K562 (cell line): ENCODE results near the gene NTF4. TPM values are rescaled to one million over a fixed set of nuclear protein-coding genes. Genes with fewer than 3 reads are reported as not detected.

Source experiments
- ATAC-seq: fragments of 200-7000 bp; cut with Tn5 transposase; 3 replicates; pipeline ENCODE4 v1.9.1; 2020; ENCODE audit warnings: moderate library complexity
- BruUV-seq: library from RNA; stranded (reverse); fragments of 400-500 nt; replicated peaks from 2 replicates; lab custom pipeline; 2021; lab: Mats Ljungman, UMichigan
- CTCF ChIA-PET: fragments of 300-600 bp; formaldehyde crosslinking; extraction: SDS; loops from one replicate; lab custom pipeline; 2021; ENCODE audit warnings: low intra/inter-chr PET ratio; lab: Yijun Ruan, JAX
- POLR2A ChIA-PET: fragments of 300-600, 350-650 bp; sonication (Branson Sonifier 250); formaldehyde crosslinking; extraction: SDS; loops from one replicate; lab custom pipeline; 2021; ENCODE audit warnings: antibody characterized with exemption, inconsistent platforms; lab: Yijun Ruan, JAX
- DNase-seq, 4 experiments: peaks; one replicate each; pipeline versions ENCODE4 v3.0.0 to v3.0.0-alpha.2; 2011 to 2018; ENCODE audit warnings: low spot score in 3 of 4, mixed read lengths in 3 of 4; ENCODE audit errors: extremely low read depth in 1 of 4
- FAIRE-seq: peaks from 2 replicates; lab custom pipeline; 2011; peaks lifted over from hg19 to GRCh38; lab: Jason Lieb, UNC
- H2AFZ ChIP-seq: 2 replicates; pipeline ENCODE4 v1.6.0; 2011; ENCODE audit warnings: low read depth, low read length, control low read depth, inconsistent platforms
- H3K27ac ChIP-seq: fragments of 200-600 bp; 3 replicates; pipeline ENCODE4 v1.8.0; 2011; ENCODE audit warnings: low read depth, mild to moderate bottlenecking, control low read depth, inconsistent platforms, low read length, moderate library complexity, mixed read lengths; ENCODE audit errors: extremely low read depth
- H3K27me3 ChIP-seq, 2 experiments: fragments of 300-600 bp in 1 of 2; 2 replicates in 1 of 2; 3 replicates in 1 of 2; pipeline versions ENCODE4 v1.6.0 to v1.8.0; 2011; ENCODE audit warnings: inconsistent platforms in 2 of 2, low read length in 2 of 2, mild to moderate bottlenecking in 1 of 2, mixed read lengths in 1 of 2, moderate library complexity in 1 of 2; ENCODE audit not compliant: control insufficient read depth in 2 of 2, insufficient read depth in 2 of 2
- H3K36me3 ChIP-seq: fragments of 300-600 bp; 3 replicates; pipeline ENCODE4 v1.8.0; 2011; ENCODE audit warnings: mild to moderate bottlenecking, low read length, inconsistent platforms; ENCODE audit not compliant: control insufficient read depth, insufficient read depth
- H3K4me1 ChIP-seq, 2 experiments: fragments of 200-600 bp in 1 of 2; replicated peaks in 1 of 2; 2 replicates in 1 of 2; 3 replicates in 1 of 2; pipeline versions ENCODE4 v1.5.1 to v1.8.0; 2011; ENCODE audit warnings: inconsistent platforms in 2 of 2, low read length in 2 of 2, mild to moderate bottlenecking in 1 of 2, mixed read lengths in 1 of 2, moderate library complexity in 1 of 2; ENCODE audit not compliant: control insufficient read depth in 2 of 2, insufficient read depth in 2 of 2
- H3K4me2 ChIP-seq: 2 replicates; pipeline ENCODE4 v1.6.1; 2011; ENCODE audit warnings: low read length, control low read depth, inconsistent platforms, mixed read lengths; ENCODE audit not compliant: insufficient read depth
- H3K4me3 ChIP-seq: fragments of 200-600 bp; sonication (generic), shearing (Covaris generic); 2 replicates; pipeline ENCODE4 v1.5.1; 2016; ENCODE audit warnings: control low read depth, inconsistent platforms
- H3K79me2 ChIP-seq: fragments of 200-600 bp; 3 replicates; pipeline ENCODE4 v1.8.0; 2011; ENCODE audit warnings: low read length, inconsistent platforms; ENCODE audit not compliant: control insufficient read depth, insufficient read depth
- H3K9ac ChIP-seq, 2 experiments: 2 replicates each; pipeline versions ENCODE4 v1.6.0 to v1.6.1; 2011; ENCODE audit warnings: low read depth in 2 of 2, low read length in 2 of 2, control low read depth in 1 of 2, inconsistent platforms in 1 of 2, mild to moderate bottlenecking in 1 of 2, mixed read lengths in 1 of 2; ENCODE audit not compliant: insufficient read depth in 1 of 2
- H3K9me1 ChIP-seq: one replicate; pipeline ENCODE4 v1.6.0; 2011; ENCODE audit warnings: inconsistent platforms, mild to moderate bottlenecking, low read length, moderate library complexity; ENCODE audit not compliant: control insufficient read depth, insufficient read depth
- H3K9me3 ChIP-seq: replicated peaks from 2 replicates; pipeline ENCODE4 v1.5.1; 2011; ENCODE audit warnings: low read depth, low read length, inconsistent platforms; ENCODE audit not compliant: control insufficient read depth, insufficient read depth
- H4K20me1 ChIP-seq: replicated peaks from 2 replicates; pipeline ENCODE4 v1.6.1; 2011; ENCODE audit warnings: low read length, inconsistent platforms, mixed read lengths; ENCODE audit not compliant: control insufficient read depth, insufficient read depth
- ARHGAP35 ChIP-seq: fragments of 450-650 bp; IDR thresholded peaks from 2 replicates; pipeline ENCODE4 v1.6.1; 2018; ENCODE audit not compliant: partially characterized antibody
- ARNT ChIP-seq, 2 experiments: fragments of 450-650 bp; IDR thresholded peaks; 2 replicates each; pipeline ENCODE4 v1.6.1; 2016; ENCODE audit warnings: mild to moderate bottlenecking in 1 of 2
- HMGN3 ChIP-seq: IDR thresholded peaks from 2 replicates; pipeline ENCODE4 v1.6.1; 2011; ENCODE audit warnings: borderline replicate concordance, low read depth, mild to moderate bottlenecking, mixed read lengths, low read length; ENCODE audit not compliant: insufficient read length; ENCODE audit errors: extremely low read depth
- KLF6 ChIP-seq: fragments of 250-450 bp; sonication (Bioruptor Pico); IDR thresholded peaks from 2 replicates; pipeline ENCODE4 v1.4.0; 2020; ENCODE audit warnings: mild to moderate bottlenecking, moderate library complexity, borderline replicate concordance
- LCOR ChIP-seq: sonication (generic); formaldehyde crosslinking; IDR thresholded peaks from 2 replicates; pipeline ENCODE4 v1.8.0; 2022; ENCODE audit warnings: mild to moderate bottlenecking, missing genetic modification reagents
- POLR3A ChIP-seq: IDR thresholded peaks from 2 replicates; pipeline ENCODE4 v1.6.1; 2011; ENCODE audit warnings: borderline replicate concordance, mild to moderate bottlenecking, moderate library complexity; ENCODE audit not compliant: insufficient read length, insufficient read depth; ENCODE audit errors: extremely low read depth
- RAD21 ChIP-seq, 2 experiments: fragments of 250-450 bp in 1 of 2; fragments of 450-650 bp in 1 of 2; sonication (Bioruptor Pico) in 1 of 2; formaldehyde crosslinking in 1 of 2; IDR thresholded peaks in 1 of 2; conservative IDR thresholded peaks in 1 of 2; 2 replicates each; pipeline versions ENCODE4 v1.4.0 to v1.8.0; 2020 to 2022; ENCODE audit warnings: mild to moderate bottlenecking in 2 of 2, moderate library complexity in 1 of 2
- RBM15 ChIP-seq: fragments of 200-400 bp; formaldehyde crosslinking; IDR thresholded peaks from 2 replicates; pipeline ENCODE4 v1.6.1; 2018; ENCODE audit warnings: mild to moderate bottlenecking, low read length, moderate library complexity; ENCODE audit not compliant: insufficient read depth
- RHOXF2B ChIP-seq: fragments of 250-450 bp; sonication (Bioruptor Pico); conservative IDR thresholded peaks from 2 replicates; pipeline ENCODE4 v1.5.1; 2021
- SLC30A9 ChIP-seq: fragments of 250-450 bp; sonication (Bioruptor Pico); IDR thresholded peaks from 2 replicates; pipeline ENCODE4 v1.8.0; 2022; ENCODE audit warnings: mild to moderate bottlenecking, moderate library complexity
- SOX6 ChIP-seq: fragments of 450-650 bp; IDR thresholded peaks from 2 replicates; pipeline ENCODE4 v1.6.1; 2014; ENCODE audit warnings: mild to moderate bottlenecking
- ZFPM2 ChIP-seq: fragments of 250-450 bp; sonication (Bioruptor Pico); IDR thresholded peaks from 2 replicates; pipeline ENCODE4 v1.5.1; 2022; ENCODE audit warnings: mild to moderate bottlenecking
- ZNF282 ChIP-seq: sonication (generic); formaldehyde crosslinking; IDR thresholded peaks from 2 replicates; pipeline ENCODE4 v1.8.1; 2023; ENCODE audit warnings: missing genetic modification reagents
- ZNF311 ChIP-seq: fragments of 250-450 bp; sonication (Bioruptor Pico); IDR thresholded peaks from 2 replicates; pipeline ENCODE4 v1.4.0; 2020; ENCODE audit warnings: mild to moderate bottlenecking, moderate library complexity
- ZNF316 ChIP-seq: fragments of 450-650 bp; IDR thresholded peaks from 2 replicates; pipeline ENCODE4 v1.6.1; 2016
- ZNF57 ChIP-seq: fragments of 450-650 bp; formaldehyde crosslinking; IDR thresholded peaks from 2 replicates; pipeline ENCODE4 v1.4.0; 2020; ENCODE audit warnings: mild to moderate bottlenecking, moderate library complexity
- WGBS: fragments of 100-300 bp; shearing (Covaris generic); methylation state at CpG from one replicate; pipeline ENCODE4 v1.1.6; 2016; ENCODE audit warnings: low coverage, mixed read lengths; ENCODE audit not compliant: insufficient coverage; ENCODE audit errors: missing lambda C conversion rate; 5-methylcytosine and 5-hydroxymethylcytosine counted together
- in situ Hi-C: fragments of 300-500 bp; cut with MboI; formaldehyde crosslinking; loops from 4 replicates; pipeline ENCODE4 v1.15.0; 2018; ENCODE audit warnings: inconsistent platforms, mixed read lengths
- intact Hi-C: fragments of 100-400 bp; cut with micrococcal nuclease; formaldehyde crosslinking; loops from 2 replicates; pipeline ENCODE4 v1.14.2; 2022
- polyA plus RNA-seq, 8 experiments: library from polyadenylated mRNA; depleted of rRNA in 4 of 8; stranded (reverse) in 5 of 8; unstranded in 3 of 8; fragments of >200 nt; fragmentation: Nextera tagmentation in 2 of 8; fragmentation: Illumina TruSeq in 1 of 8; extraction: Ambion mirVana in 2 of 8; extraction: Trizol in 1 of 8; gene quantifications; 2 replicates each; pipeline versions ENCODE4 v1.2.1 to v1.2.3, GENCODE V29; 2011 to 2014; ENCODE audit warnings: inconsistent platforms in 1 of 8, missing spikeins in 1 of 8
- total RNA-seq, 7 experiments: library from RNA; depleted of rRNA in 6 of 7; stranded (reverse); fragments of >200 nt in 6 of 7; fragmentation: Illumina TruSeq in 2 of 7; extraction: Trizol in 2 of 7; gene quantifications; 2 replicates each; pipeline versions ENCODE4 v1.2.1 to v1.2.3, GENCODE V29; 2011 to 2021; ENCODE audit warnings: low replicate concordance in 1 of 7
- TF ChIP-seq, protein P1 (sequence below): IDR thresholded peaks from 2 replicates; pipeline ENCODE4 v1.6.1; 2016; ENCODE audit warnings: missing genetic modification characterization, missing compliant biosample characterization
- TF ChIP-seq, protein P2 (sequence below): sonication (generic); formaldehyde crosslinking; IDR thresholded peaks from 2 replicates; pipeline ENCODE4 v1.8.0; 2022; ENCODE audit warnings: mild to moderate bottlenecking, missing genetic modification reagents, borderline replicate concordance

Gene NTF4
- total and polyA plus RNA-seq, 9 of the 15 experiments (the other 6 are each of a cell fraction or from before 2014, with no cell fraction given), result not detected

DNA sequence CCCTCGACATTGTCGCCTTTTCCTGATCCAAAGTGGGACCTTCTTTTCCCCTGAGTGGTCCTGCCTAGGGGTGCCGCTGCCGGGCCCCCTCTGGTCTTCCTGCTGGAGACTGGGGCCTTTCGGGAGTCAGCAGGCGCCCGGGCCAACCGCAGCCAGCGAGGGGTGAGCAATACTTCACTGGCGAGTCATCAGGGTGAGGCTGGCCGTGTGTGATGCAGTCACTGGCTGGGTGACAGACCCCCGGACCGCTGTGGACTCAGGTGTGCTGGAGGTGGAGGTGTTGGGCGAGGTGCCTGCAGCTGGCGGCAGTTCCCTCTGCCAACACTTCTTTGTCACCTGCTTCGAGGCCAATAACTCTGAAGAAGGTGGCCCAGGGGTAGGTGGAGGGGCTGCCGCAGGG lies 22.4 kb downstream of the NTF4 start:
- ChIA-PET POLR2A (no interaction called here), CTCF (no interaction called here)
- TF ChIP-seq ZNF316 (no peak), LCOR (no peak), RHOXF2B (CRISPR knock-in tag) (no peak), RBM15 (no peak), ZNF311 (no peak), ARHGAP35 (no peak), KLF6 (CRISPR knock-in tag) (no peak), POLR3A (no peak), ZNF282 (CRISPR knock-in tag) (no peak), SLC30A9 (CRISPR knock-in tag) (no peak), ARNT (IDR thresholded peaks at IDR 0.05) (no peak), SOX6 (no peak), HMGN3 (no peak), ZNF57 (no peak), RAD21 (CRISPR knock-in tag; conservative IDR thresholded peaks at IDR 0.05 in 1 of 2, IDR thresholded peaks at IDR 0.05 in 1 of 2) (no peak), ZFPM2 (CRISPR knock-in tag) (no peak)
- TF ChIP-seq, protein P1, sequence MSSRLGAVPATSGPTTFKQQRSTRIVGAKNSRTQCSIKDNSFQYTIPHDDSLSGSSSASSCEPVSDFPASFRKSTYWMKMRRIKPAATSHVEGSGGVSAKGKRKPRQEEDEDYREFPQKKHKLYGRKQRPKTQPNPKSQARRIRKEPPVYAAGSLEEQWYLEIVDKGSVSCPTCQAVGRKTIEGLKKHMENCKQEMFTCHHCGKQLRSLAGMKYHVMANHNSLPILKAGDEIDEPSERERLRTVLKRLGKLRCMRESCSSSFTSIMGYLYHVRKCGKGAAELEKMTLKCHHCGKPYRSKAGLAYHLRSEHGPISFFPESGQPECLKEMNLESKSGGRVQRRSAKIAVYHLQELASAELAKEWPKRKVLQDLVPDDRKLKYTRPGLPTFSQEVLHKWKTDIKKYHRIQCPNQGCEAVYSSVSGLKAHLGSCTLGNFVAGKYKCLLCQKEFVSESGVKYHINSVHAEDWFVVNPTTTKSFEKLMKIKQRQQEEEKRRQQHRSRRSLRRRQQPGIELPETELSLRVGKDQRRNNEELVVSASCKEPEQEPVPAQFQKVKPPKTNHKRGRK (tag), result no peak
- TF ChIP-seq, protein P2, sequence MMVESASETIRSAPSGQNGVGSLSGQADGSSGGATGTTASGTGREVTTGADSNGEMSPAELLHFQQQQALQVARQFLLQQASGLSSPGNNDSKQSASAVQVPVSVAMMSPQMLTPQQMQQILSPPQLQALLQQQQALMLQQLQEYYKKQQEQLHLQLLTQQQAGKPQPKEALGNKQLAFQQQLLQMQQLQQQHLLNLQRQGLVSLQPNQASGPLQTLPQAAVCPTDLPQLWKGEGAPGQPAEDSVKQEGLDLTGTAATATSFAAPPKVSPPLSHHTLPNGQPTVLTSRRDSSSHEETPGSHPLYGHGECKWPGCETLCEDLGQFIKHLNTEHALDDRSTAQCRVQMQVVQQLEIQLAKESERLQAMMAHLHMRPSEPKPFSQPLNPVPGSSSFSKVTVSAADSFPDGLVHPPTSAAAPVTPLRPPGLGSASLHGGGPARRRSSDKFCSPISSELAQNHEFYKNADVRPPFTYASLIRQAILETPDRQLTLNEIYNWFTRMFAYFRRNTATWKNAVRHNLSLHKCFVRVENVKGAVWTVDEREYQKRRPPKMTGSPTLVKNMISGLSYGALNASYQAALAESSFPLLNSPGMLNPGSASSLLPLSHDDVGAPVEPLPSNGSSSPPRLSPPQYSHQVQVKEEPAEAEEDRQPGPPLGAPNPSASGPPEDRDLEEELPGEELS (CRISPR knock-in tag), result no peak
- Histone ChIP-seq H3K4me1 (peaks cover 0 to 7% of the 10 kb centered on the region in 2 experiments; a peak in 2 of 5 replicates), H3K9me1 (no peaks in the 10 kb centered on the region), H2AFZ (no peak overlapping the region), H3K79me2 (no peaks in the 10 kb centered on the region), H3K4me2 (no peak overlapping the region), H3K9ac (peak overlapping the region in 1 of 2 experiments; percentile 26; a peak in 1 of 4 replicates), H3K4me3 (no peak overlapping the region), H3K9me3 (no peaks in the 10 kb centered on the region), H3K36me3 (no peaks in the 10 kb centered on the region), H3K27ac (no peak overlapping the region), H4K20me1 (no peaks in the 10 kb centered on the region), H3K27me3 (no peaks in the 10 kb centered on the region; a peak in 1 of 5 replicates)
- ATAC-seq (no peak), DNase-seq (no peak), FAIRE-seq (no peak)
- intact Hi-C loops, result no loop called here
- no TSS peak for BruUV-seq
- in situ Hi-C loops, result no loop called here
- WGBS, result 5% methylated on average over 17 of the region's 17 CpGs
